ENCODE results near the gene PLXND1.

- TF ChIP-seq POLR2A (IDR thresholded peaks at IDR 0.05) (no peak), CTCF (IDR thresholded peaks at IDR 0.05) (no peak)
These were observed 14.5 kb downstream of the PLXND1 start for GRCh38 chr3:129591932-129592331.

Measured in body of pancreas (tissue), 4 donors.